Natural killer cell (primary cell): Measurements from ENCODE around the gene KCNK13. TPM values are rescaled to one million over a fixed set of nuclear protein-coding genes. Genes with fewer than 3 reads are reported as not detected.
"Not testable (repeated sequence)": the region's sequence is repeated elsewhere in the genome, so short reads cannot be mapped to it uniquely, and the experiment has no call there.

Experiments used
- ATAC-seq, 3 donors: fragments of 150-1000 bp in 2 of 3; fragments of 200-7000 bp in 1 of 3; cut with Tn5 transposase; 1 replicate in 1 of 3; 2 replicates in 2 of 3; pipeline ENCODE4 v1.10.0; 2021; ENCODE audit warnings: mild to moderate bottlenecking in 2 of 3, moderate library complexity in 2 of 3
- DNase-seq, 2 donors: peaks; one replicate each; pipeline versions ENCODE4 v3.0.0 to v3.0.0-alpha.2; 2013 to 2021; ENCODE audit warnings: mixed read lengths in 1 of 2
- H3K27ac ChIP-seq: one replicate; pipeline ENCODE4 v1.5.1; 2013; ENCODE audit warnings: mild to moderate bottlenecking, low read length
- H3K27me3 ChIP-seq: one replicate; pipeline ENCODE4 v1.6.1; 2013; ENCODE audit warnings: low read length; ENCODE audit not compliant: control insufficient read depth, insufficient read depth
- H3K36me3 ChIP-seq: one replicate; pipeline ENCODE4 v1.6.1; 2013; ENCODE audit warnings: low read length; ENCODE audit not compliant: control insufficient read depth, insufficient read depth
- H3K4me1 ChIP-seq: one replicate; pipeline ENCODE4 v1.6.1; 2013; ENCODE audit warnings: low read length; ENCODE audit not compliant: control insufficient read depth, insufficient read depth
- H3K4me3 ChIP-seq: one replicate; pipeline ENCODE4 v1.5.1; 2013; ENCODE audit warnings: low read length
- H3K9me3 ChIP-seq: one replicate; pipeline ENCODE4 v1.6.1; 2013; ENCODE audit warnings: low read length; ENCODE audit not compliant: control insufficient read depth, insufficient read depth
- H3K27ac Mint-ChIP-seq, 2 donors: one replicate each; pipeline ENCODE4 v1.8.0; 2022; ENCODE audit warnings: mild to moderate bottlenecking in 2 of 2, mixed read lengths in 2 of 2, moderate library complexity in 1 of 2
- H3K27me3 Mint-ChIP-seq, 2 donors: one replicate each; pipeline ENCODE4 v1.8.0; 2022; ENCODE audit warnings: low read depth in 2 of 2, mixed read lengths in 2 of 2
- H3K36me3 Mint-ChIP-seq: one replicate; pipeline ENCODE4 v1.8.0; 2022; ENCODE audit warnings: mixed read lengths
- H3K4me1 Mint-ChIP-seq, 2 donors: one replicate each; pipeline ENCODE4 v1.8.0; 2022; ENCODE audit warnings: mixed read lengths in 2 of 2
- H3K4me3 Mint-ChIP-seq: one replicate; pipeline ENCODE4 v1.8.0; 2022; ENCODE audit warnings: mild to moderate bottlenecking, moderate library complexity, mixed read lengths
- H3K9me3 Mint-ChIP-seq, 2 donors: one replicate each; pipeline ENCODE4 v1.8.0; 2022; ENCODE audit warnings: mixed read lengths in 2 of 2
- CTCF ChIP-seq: fragments of 200-600 bp; IDR thresholded peaks from one replicate; pipeline ENCODE4 v1.8.0; 2022; ENCODE audit warnings: antibody characterized with exemption
- WGBS: methylation state at CpG from one replicate; pipeline ENCODE4 v1.1.7; 2013; ENCODE audit warnings: missing lambda C conversion rate; ENCODE audit not compliant: insufficient coverage; 5-methylcytosine and 5-hydroxymethylcytosine counted together
- intact Hi-C: fragments of 100-400 bp; cut with micrococcal nuclease; formaldehyde crosslinking; loops from one replicate; pipeline ENCODE4 v1.14.2; 2022
- total RNA-seq, 4 donors: library from RNA; stranded (reverse); fragments of 120-200 nt in 1 of 4; gene quantifications; one replicate each; pipeline versions ENCODE4 v1.2.3 to v1.2.4, GENCODE V29; 2013 to 2022

KCNK13 gene
- total RNA-seq, 3 donors from 2014 or later (not counting 1 experiment from before 2014, with no cell fraction given): not detected

GRCh38 chr14:90191585-90191984 is 129.8 kb downstream of the KCNK13 start:
- WGBS: 74% methylated on average over 7 of the region's 7 CpGs
- Histone ChIP-seq H3K27me3 (no peaks in the 10 kb centered on the region), H3K27ac (no peak overlapping the region), H3K9me3 (no peaks in the 10 kb centered on the region), H3K4me1 (no peaks in the 10 kb centered on the region), H3K4me3 (no peak overlapping the region), H3K36me3 (no peaks in the 10 kb centered on the region)
- ATAC-seq (no peak), DNase-seq (no peak)
- intact Hi-C loops: no loop called here
- Mint-ChIP-seq H3K4me1 (no peaks in the 10 kb centered on the region), H3K27me3 (peaks cover 10 to 27% of the 10 kb centered on the region in 2 donors), H3K9me3 (no peaks in the 10 kb centered on the region), H3K27ac (no peak overlapping the region), H3K36me3 (no peaks in the 10 kb centered on the region), H3K4me3 (no peak overlapping the region)
- no peak for TF ChIP-seq CTCF

GRCh38 chr14:90193925-90194324 is 132.1 kb downstream of the KCNK13 start:
- intact Hi-C loops: no loop called here
- no peak overlapping the region for H3K4me3 Mint-ChIP-seq
- ATAC-seq (no peak), DNase-seq (peak in 1 of 2 donors; percentile 23)
- H3K4me3 ChIP-seq: no peak overlapping the region
- no peaks in the 10 kb centered on the region for H3K27me3 ChIP-seq
- H3K27ac ChIP-seq: no peak overlapping the region
- no peaks in the 10 kb centered on the region for H3K36me3 ChIP-seq
- H3K27me3 Mint-ChIP-seq: peaks cover 14 to 39% of the 10 kb centered on the region in 2 donors
- H3K9me3 Mint-ChIP-seq: no peaks in the 10 kb centered on the region
- H3K27ac Mint-ChIP-seq: no peak overlapping the region
- WGBS: 72% methylated on average over 9 of the region's 9 CpGs
- H3K4me1 Mint-ChIP-seq: no peaks in the 10 kb centered on the region
- H3K4me1 ChIP-seq: no peaks in the 10 kb centered on the region
- no peaks in the 10 kb centered on the region for H3K36me3 Mint-ChIP-seq
- peak; percentile 30 for TF ChIP-seq CTCF
- H3K9me3 ChIP-seq: no peaks in the 10 kb centered on the region

GRCh38 chr14:90194706-90195105 is 132.9 kb downstream of the KCNK13 start:
- H3K9me3 ChIP-seq: no peaks in the 10 kb centered on the region
- intact Hi-C loops: no loop called here
- no peaks in the 10 kb centered on the region for H3K9me3 Mint-ChIP-seq
- H3K27ac ChIP-seq: no peak overlapping the region
- H3K27me3 Mint-ChIP-seq: peaks cover 14 to 39% of the 10 kb centered on the region in 2 donors
- no peak overlapping the region for H3K4me3 ChIP-seq
- no peak overlapping the region for H3K27ac Mint-ChIP-seq
- TF ChIP-seq CTCF: no peak
- H3K4me1 ChIP-seq: no peaks in the 10 kb centered on the region
- no peak overlapping the region for H3K4me3 Mint-ChIP-seq
- ATAC-seq: no peak
- H3K36me3 Mint-ChIP-seq: no peaks in the 10 kb centered on the region
- H3K36me3 ChIP-seq: no peaks in the 10 kb centered on the region
- no peak for DNase-seq
- H3K4me1 Mint-ChIP-seq: no peaks in the 10 kb centered on the region
- 94% methylated on average over 5 of the region's 5 CpGs for WGBS
- H3K27me3 ChIP-seq: no peaks in the 10 kb centered on the region

GRCh38 chr14:90198541-90199060 is 136.8 kb downstream of the KCNK13 start:
- no peak for TF ChIP-seq CTCF
- H3K27me3 ChIP-seq: no peaks in the 10 kb centered on the region
- no peaks in the 10 kb centered on the region for H3K9me3 ChIP-seq
- intact Hi-C loops: no loop called here
- no peak overlapping the region for H3K27ac ChIP-seq
- DNase-seq (no peak), ATAC-seq (no peak)
- Mint-ChIP-seq H3K4me1 (no peaks in the 10 kb centered on the region), H3K9me3 (peaks cover 0 to 3% of the 10 kb centered on the region in 2 donors), H3K27me3 (peaks cover 19 to 58% of the 10 kb centered on the region in 2 donors), H3K36me3 (no peaks in the 10 kb centered on the region), H3K4me3 (no peak overlapping the region), H3K27ac (no peak overlapping the region)
- H3K4me3 ChIP-seq: no peak overlapping the region
- no peaks in the 10 kb centered on the region for H3K36me3 ChIP-seq
- no peaks in the 10 kb centered on the region for H3K4me1 ChIP-seq
- WGBS: 84% methylated on average over 11 of the region's 12 CpGs

- DNase-seq, H3K9me3 Mint-ChIP-seq, H3K36me3 ChIP-seq, H3K4me3 Mint-ChIP-seq, intact Hi-C loops, H3K27ac Mint-ChIP-seq, H3K27me3 ChIP-seq, H3K4me1 Mint-ChIP-seq, H3K9me3 ChIP-seq, H3K4me3 ChIP-seq, H3K27ac ChIP-seq, ATAC-seq, H3K36me3 Mint-ChIP-seq, H3K4me1 ChIP-seq: not testable (repeated sequence)
- 76% methylated on average over 4 of the region's 4 CpGs for WGBS
- H3K27me3 Mint-ChIP-seq: peaks cover 15 to 42% of the 10 kb centered on the region in 2 donors
These were observed 138.8 kb downstream of the KCNK13 start for GRCh38 chr14:90200546-90200945.
